Activated T-helper 1 cell treated with anti-CD3 and anti-CD28 coated beads, Interleukin-2, amount 50 U/mL, for 16 hours (primary cell): ENCODE results near the gene MYL10.

Source experiments
- DNase-seq, 2 donors: peaks; one replicate each; pipeline ENCODE4 v3.0.0-alpha.2; 2020; ENCODE audit warnings: low read depth in 1 of 2, low spot score in 1 of 2

MYL10 gene

DNA sequence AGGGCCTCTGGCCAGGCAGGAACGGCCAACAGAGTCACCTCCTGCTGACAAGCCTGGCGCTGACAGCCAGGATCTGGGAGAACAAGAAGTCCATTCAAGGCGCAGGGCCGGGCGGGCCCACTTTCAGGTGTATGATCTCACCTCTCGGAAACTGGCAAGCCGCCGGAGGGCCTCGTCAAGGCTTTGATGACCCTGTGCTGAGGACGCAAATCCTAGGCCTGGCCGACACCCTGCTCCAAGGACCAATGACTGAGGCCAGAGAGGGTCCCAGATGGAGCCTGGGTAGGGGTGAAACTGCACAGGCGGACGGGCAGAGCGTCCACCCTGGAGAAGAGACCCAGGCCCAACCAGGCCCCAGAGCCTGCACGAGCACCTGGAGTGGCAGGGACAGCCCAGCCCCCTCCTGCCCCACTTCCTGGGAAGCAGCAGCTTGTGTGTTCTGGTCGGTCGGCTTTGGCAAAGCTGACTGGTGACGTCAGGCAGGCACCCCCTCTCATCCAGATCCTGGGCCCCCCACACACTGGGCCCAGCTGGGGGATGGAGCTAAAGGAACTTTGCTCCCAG lies 30.6 kb downstream of the MYL10 start:
- no peak for DNase-seq

DNA sequence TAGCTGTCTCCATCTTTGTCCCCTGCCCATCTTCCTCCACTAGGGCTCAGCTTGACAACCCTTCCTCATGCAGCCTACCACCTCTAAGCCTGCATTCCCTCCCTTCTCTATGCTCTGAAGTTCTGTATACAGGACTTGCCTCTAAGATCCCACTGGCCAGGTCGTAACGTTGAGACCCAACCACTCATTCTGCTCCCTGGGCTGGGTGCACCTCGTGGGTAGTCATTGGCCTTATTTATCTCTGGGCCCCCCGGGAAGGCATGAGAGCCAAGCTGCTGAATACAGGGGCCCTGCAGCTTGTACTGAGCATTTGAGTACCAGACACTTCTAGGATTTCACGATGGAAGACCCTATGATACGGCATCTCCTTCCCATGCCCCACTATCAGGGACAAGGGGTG lies 31.2 kb downstream of the MYL10 start:
- no peak for DNase-seq

DNA sequence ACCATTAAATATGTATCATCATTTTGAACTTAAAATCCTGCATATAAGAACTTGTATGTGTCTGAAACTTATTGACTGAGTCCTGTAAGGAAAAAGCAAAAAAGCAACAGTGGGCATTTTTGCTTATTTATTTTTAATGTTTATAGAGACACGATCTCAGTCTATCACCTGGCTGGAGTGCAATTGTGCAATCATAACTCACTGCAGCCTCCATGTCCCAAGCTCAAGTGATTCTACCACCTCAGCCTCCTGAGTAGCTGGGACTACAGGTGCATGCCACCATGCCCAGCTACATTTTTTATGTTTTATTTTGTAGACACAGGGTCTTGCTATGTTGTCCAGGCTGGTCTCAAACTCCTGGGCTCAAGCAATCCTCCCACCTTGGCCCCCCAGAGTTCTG lies 32.2 kb downstream of the MYL10 start:
- DNase-seq = no peak

DNA sequence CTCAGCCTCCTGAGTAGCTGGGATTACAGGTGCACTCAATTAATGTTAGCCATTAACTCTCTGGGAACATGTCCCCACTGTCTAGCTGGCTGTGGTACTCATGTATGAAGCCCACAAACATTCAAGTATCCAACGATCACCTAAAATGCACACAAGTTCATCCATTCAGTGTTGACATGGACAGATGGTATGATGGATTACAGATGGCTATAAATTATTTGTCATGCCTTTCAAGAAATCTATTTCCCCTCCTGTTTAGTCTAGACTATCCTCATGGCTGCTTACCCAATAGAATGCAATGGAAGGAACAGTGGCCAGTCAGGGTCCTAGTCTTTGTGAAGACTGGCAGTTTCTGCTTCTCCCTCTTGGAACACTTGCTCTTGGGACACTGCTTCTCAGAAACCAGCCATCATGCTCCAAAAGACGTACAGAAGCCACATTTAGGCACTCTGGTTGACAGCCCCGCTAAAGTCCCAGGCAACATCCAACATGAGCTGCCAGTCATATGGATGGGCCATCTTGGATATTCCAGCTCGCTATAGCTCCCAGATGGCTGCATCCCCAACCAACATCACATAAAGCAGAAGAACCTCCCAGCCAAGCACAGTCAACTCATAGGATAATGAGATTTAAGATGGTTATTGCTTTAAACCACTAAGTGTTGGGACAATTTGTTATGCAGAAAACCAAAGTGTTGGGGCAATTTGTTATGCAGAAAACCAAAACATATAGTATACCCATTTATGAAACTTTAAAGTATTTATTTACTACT lies 33.1 kb downstream of the MYL10 start:
- no peak for DNase-seq

DNA sequence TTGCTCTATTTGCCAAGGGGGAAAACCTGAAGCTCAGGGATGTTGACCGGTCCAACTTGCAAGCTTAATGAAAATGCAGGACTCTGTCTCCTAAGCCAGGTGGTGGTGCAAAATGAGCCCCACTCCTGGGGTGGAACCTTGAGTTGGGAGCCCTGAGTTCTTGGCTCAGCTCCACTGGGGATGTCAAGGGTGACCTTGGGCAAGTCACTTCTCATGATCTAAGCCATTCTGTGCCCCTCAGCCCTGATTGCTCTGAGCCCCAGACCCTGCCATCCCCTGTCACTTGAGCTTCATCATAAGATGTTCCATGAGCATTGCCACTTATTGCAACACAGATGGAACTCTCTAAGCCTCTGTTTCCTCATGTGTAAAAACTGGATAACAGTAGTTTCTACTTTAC lies 33.9 kb downstream of the MYL10 start:
- no peak for DNase-seq

DNA sequence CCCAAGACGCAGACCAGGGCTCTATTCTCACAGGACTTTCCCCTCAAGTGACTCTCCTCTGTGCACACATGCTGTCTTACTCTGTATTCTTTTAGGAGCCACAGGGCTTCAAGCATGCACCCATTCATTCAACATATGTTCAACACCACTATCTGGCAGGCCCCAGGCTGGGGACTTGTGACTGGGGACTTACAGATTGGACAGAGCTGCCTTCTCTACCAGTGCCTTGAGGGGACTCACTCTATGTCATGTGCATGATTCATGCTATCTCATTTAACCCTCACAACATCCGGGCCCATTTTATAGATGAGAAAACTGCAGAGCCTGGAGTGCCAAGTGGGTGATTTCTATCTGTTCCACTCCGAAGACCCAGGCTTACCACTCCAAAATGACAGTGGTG lies 34.3 kb downstream of the MYL10 start:
- no peak for DNase-seq

DNA sequence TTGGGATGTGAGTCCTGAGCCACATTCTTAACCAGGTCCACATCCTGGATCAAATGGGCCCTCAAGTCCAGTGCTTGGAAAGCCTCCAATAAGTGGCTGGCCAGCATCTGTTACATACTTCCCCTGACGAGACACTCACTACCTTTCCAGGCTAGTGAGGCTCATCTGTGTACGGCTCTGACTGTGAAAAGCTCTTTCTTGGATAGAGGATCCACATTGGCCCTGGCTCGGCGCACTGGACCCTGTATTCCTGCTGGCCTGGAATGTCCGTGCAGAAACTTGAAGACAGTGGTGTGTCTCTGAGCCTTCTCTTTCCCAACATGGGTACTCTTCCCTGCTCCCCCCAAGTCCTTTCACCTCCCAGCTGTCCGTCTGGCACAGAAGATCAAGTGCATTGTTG lies 35.5 kb downstream of the MYL10 start:
- no peak for DNase-seq

DNA sequence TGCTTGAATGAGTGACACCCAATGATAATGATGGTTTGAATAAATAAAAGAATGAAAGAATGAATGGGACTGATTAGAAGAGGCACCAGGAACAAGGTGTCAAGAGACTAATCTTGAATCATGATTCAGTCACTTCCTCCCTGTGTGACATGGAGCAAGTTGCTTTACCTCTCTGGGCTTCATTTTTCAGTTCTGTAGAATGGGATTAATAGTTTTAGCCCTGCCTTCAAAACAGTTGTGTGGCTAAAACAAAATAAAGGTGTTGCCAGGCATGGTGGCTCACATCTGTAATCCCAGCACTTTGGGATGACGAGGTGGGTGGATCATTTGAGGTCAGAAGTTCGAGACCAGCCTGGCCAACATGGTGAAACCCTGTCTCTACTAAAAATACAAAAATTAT lies 37.6 kb downstream of the MYL10 start:
- DNase-seq = no peak

DNA sequence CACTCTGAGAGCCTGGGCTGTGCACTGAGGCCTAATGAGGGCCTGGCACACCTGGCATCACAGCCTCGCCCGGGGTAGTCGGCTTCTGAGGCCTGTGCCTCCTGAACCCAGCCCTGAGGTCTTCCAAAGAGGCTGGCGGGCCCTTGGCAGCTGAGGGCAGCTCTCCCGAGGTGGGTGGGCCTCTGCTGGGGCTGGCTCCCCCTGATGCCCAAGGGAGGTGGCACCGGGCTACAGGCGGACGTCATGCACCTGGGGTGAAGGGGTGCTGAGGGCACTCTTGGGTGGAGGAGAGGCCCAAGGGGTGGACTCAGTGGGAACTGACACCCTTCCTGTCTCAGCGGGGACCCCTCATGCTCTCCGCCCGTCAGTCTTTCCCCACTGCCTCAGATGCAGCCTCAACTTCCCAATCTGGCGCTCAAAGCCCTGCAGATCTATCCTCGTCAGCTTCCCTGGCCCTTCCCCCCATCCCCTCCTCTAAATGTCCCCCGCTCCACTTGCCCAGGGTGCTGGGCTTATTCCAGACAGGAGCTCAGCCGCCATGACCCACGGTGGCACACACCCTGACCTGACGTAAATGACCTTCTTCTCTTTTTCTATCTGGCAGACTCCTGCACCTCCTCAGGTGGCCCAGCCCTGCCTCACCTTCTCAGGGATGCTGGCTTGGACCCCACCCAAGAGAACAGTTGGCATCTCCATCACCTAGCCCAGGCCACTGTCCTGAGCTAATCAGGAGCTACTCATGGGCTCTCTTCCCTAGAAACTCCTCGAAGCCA lies 38.2 kb downstream of the MYL10 start:
- DNase-seq = no peak

DNA sequence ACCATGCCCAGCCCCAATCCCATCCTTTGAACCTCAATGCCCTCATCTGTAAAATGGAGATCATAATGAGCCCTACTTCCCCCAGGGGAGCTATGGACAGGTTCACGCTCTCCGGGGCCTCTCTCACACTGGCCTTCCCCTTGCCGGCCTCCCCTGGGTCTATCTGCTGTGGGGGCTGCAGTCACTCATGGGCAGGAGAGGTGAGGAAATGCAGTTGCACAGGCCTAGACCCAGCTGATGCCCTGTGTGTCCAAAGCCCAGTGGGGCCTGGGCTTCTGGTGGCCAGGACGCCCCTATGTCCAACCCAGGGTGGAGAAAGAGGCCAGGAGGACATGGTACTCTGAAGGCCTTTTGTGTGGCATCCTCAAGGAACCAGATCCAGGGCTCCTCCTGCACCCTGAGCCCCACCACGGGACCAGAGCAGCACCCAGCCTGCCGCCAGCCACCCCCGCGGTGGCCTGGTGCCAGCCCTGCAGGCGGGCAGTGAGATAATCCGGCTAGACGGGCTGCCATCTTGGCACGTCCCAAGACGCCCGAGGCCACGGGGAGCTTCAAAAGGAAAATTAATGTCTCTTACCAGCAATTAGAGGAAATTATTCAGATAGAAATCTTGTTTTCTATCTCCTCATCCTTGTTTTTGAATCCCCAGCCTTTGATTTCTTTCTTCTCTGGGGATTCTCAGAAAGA lies 39.0 kb downstream of the MYL10 start:
- no peak for DNase-seq

DNA sequence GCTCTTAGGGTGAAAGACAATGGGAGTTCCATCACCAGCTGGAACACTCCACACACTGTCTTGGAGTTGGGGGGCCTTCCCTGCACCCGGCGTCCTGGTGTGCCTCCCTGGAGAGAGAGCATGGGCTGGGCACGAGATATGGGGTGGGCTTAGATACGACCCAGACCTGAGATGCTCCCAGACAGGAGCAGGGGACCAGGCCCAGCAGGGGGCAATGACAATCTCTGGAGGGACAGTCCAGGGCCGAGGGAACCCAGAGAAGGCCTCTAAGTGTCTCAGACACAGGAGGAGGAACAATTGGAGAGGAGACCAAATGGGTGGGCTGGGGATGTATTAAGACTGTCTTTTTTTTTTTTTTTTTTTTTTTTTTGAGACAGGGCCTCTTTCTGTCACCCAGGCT lies 40.0 kb downstream of the MYL10 start:
- no peak for DNase-seq

DNA sequence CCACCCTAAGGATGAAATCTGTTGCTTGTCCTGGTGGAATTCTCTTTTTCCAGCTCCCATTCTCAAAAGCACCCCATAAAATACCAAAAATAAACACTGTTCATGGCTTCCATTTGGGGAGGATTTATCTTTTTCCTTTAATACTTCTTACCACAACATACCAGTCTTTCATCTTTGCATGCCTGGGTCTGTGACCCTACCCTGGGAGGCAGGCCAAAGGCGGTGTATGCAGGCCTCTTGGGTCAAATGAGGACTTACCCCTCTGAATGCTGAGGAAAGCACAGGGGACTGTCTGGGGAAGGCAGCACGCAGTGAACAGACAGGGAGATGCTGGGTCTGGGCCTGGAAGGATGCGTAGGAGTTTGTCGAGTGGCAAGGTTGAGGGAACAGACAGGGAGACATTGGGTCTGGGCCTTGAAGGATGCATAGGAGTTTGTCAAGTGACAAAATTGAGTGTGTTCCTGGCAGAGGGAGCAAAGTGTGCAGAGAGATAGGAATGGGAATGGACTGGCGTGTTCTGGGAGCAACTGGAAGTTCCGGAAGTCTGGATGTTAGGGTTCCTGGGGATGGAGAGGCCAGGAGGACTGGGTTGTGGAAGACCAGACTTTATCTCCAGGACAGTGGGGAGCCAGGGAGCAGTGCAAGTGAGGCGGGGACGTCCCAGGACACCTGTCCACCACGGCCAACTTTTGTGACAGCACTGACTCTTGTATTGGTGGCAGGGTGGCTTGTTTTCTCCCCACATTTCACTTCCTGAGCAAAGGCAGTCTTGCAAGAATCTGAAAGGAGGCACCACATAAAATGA lies 40.8 kb downstream of the MYL10 start:
- no peak for DNase-seq

DNA sequence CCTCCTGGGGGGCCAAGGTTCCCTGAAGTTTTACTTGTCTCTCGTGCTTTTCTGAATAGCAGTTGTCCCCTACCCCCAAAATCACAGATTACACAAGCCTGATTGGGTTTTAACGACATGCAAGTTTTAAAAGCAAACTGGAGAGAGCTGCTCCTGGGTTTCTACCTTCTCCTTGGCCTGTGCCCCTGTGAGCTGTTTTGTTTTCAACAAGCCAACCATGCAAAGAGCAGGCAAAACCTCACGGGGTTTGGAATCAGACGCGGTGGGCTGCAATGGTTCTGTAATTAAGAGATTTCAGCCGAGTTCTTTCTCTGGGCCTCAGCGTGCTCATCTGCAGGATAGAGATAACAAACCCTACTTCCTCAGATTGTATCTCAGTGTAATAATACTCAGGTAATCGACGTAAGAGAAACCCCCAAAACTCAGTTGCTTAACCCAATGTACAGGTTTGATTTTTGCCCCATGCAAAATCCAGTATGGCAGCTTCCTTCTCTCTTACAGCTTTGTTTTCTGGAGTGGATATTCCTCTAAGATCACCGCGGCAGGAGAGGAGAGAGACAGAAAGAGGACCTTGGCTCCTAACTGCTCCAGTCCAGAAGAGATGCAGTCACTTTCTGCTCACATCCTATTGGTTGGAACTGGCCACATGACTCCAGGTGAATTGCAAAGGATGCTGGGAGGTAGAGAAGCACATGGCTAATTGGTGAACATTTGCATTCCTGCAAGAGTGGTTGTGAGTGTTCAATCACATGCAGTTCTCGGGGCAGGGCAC lies 42.0 kb downstream of the MYL10 start:
- no peak for DNase-seq

DNA sequence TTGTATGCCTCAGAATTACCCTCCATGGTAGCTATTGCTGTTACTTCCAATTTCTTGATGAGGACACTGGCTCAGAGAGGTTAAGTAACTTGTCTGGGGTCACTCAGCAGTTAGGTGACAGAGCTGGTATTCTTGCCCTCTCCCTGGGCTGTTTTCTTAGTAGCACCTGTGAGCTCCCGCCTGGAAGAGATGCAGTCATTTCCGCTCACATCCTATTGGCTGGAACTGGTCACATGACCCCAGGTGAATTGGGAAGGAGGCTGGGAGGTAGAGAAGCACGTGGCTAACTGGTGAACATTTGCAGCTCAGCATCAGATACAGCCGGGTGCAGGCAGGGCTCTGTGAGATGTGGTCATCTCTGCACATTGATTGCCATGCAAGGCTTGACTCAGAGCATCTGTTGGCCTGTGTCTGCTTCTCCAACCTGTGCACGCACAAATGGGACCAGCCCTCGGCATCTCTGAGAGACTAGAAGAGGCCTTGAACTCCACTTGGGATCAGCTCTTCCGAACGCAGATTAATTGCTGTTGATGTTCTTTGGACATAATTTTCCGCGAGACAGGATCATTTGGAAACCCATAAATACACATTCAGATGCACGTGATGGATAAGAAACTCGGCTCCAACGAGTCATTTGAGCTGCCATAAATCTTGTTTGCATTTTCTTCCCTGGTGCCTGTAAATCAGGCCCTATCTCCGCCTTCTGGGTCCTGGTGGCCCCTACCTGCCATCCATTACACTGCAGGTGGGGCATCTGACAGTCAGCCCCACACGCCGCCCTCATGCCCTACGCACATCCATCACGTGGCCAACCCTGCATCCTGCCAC lies 42.8 kb downstream of the MYL10 start:
- no peak for DNase-seq

DNA sequence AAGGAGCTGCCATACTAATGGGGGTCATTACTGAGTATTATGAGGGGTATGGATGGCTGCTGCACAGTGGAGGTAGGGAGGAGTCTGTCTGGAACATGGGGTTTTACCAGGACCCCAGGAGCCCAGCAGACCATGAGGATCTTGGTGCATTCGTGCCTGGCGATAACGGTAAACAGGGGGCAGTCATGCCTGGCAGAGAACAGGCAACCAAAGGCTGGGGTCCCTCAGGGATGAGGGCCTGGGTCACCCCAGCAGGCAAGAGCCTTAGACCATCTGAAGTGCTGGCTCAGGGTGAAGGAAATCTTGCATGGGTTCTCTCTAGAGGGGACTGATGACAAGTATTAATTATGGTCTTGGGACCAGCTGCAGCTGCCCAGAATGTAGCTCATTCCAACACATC lies 46.1 kb downstream of the MYL10 start:
- DNase-seq = no peak

DNA sequence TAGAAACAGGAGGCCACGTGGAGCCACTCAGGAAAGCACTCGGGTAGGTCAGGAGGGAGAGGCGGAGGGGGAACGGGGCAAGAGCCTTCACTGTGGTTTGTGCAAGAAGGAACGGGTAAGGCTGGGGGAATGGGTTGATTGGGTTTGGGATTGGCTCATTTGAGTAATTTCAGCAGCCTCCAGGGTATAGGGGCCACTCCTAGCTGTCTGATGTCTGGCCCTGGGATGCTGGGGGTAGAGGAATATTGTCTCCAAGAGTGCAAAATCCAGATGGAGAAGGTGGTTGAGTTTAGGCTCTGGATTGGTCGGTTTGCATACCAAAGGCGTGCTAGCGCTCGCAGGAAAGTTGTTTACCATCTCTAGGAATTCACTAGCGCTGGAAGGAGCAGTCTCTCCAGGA lies 47.2 kb downstream of the MYL10 start:
- DNase-seq = no peak

DNA sequence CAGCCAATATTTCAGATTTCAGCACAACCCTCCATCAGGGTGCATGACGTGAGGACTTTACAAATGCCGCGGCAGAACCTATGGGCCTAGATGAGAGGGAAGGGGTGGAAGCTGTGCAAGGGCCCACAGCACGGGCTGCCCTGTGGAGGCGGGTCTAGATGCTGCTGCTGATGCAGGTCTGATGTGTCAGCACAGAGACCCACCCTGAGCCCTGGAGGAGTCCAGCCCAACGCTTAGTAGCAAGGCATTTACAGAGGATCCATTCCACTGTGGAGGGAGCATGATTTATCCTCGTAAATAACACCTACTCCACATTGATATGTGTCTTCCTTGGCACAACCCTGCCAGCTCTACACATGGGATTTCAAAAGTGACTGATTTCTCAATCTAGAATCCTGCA lies 48.5 kb downstream of the MYL10 start:
- no peak for DNase-seq

DNA sequence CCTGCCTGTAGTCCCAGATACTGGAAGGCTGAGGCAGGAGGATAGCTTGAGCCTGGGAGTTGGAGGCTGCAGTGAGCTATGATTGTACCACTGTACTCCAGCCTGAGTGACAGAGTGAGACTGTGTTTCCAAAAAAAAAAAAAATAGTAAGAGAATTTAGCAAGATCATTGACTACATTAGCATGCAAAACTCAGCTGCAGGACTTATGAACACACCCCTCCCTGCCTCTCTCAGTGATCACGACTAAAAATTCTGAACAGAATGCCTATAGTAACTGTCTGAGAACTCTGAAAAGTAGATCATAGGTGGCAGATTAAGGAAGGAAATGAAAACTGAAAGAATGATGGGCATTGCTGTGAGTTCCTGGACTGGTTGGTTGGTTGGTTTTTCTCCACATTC lies 50.5 kb downstream of the MYL10 start:
- DNase-seq = no peak

DNA sequence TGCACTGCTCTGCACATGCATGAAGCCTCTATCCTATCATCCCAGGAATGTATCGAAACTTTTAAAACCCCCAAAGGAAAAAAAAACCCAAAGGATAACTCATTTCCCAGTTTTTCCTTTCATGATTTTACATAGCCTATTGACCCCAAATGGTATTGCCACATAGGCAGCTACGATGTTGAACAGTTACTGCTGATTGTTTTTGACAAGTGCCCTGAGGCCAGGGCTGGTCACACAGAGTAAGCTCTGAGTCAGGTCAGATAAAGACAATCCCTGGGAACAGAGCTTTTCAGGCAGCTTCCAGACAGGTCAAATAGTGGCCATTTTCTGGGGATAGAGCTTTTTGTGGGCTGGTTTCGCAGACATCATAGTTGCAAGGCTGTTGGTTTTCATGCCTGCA lies 52.1 kb downstream of the MYL10 start:
- DNase-seq = no peak
